ENCODE measurements around the gene TFDP1. TPM values are rescaled to one million over a fixed set of nuclear protein-coding genes. Genes with fewer than 3 reads are reported as not detected.

TFDP1 gene
- polyA plus RNA-seq, 3 donors = 30.3 to 54.0 (median 37.6) TPM

- no peak for DNase-seq
- no peaks in the 10 kb centered on the region for H4K20me1 ChIP-seq (ENCODE audit: insufficient read depth, low read length)
- H3K27me3 ChIP-seq (ENCODE audit: control insufficient read depth in 2 of 2, insufficient read depth in 2 of 2, low read length in 2 of 2) = no peaks in the 10 kb centered on the region
- H3K27ac ChIP-seq (ENCODE audit: low read depth in 1 of 2, low read length in 2 of 2) = no peak overlapping the region
- no peaks in the 10 kb centered on the region for H3K4me1 ChIP-seq (ENCODE audit: control insufficient read depth in 1 of 2, insufficient read depth in 2 of 2, low read length in 2 of 2)
- 95% methylated on average over 14 of the region's 17 CpGs for WGBS (ENCODE audit: insufficient coverage)
- Mint-ChIP-seq H3K4me3 (no peak overlapping the region), H3K4me1 (peaks cover 7% of the 10 kb centered on the region), H3K9me3 (peaks cover 16 to 36% (median 32%) of the 10 kb centered on the region in 7 donors), H3K27ac (peak overlapping the region in 2 of 7 donors; percentile 22 to 33), H3K27me3 (ENCODE audit: low read depth in 3 of 3) (peaks cover 5 to 13% (median 13%) of the 10 kb centered on the region in 3 donors), H3K36me3 (no peaks in the 10 kb centered on the region)
- no peak overlapping the region for H3K4me2 ChIP-seq (replicated peaks; ENCODE audit: extremely low read depth, low read length, poor library complexity, severe bottlenecking)
- H3K4me3 ChIP-seq (replicated peaks in 1 of 3; ENCODE audit: low read depth in 2 of 3, low read length in 3 of 3) = no peak overlapping the region
- H3K79me2 ChIP-seq (ENCODE audit: insufficient read depth, low read length) = no peaks in the 10 kb centered on the region
- H3K36me3 ChIP-seq (replicated peaks in 1 of 2; ENCODE audit: control insufficient read depth in 1 of 2, insufficient read depth in 2 of 2, low read length in 2 of 2) = no peaks in the 10 kb centered on the region
- intact Hi-C loops (cut with micrococcal nuclease) = no loop called here
- H3K9me3 ChIP-seq (replicated peaks in 1 of 2; ENCODE audit: control insufficient read depth in 1 of 2, insufficient read depth in 1 of 2, low read length in 2 of 2) = peaks cover 20 to 21% of the 10 kb centered on the region in 2 donors
- no peak overlapping the region for H2AFZ ChIP-seq (ENCODE audit: insufficient read depth, low read depth, low read length, poor library complexity, severe bottlenecking)
- H3K9ac ChIP-seq (ENCODE audit: insufficient read depth, low read length, poor library complexity, severe bottlenecking) = no peak overlapping the region
- TF ChIP-seq CTCF (IDR thresholded peaks at IDR 0.05) = no peak
Measured at GRCh38 chr13:113649212-113649611, 64.7 kb downstream of the TFDP1 start.

GRCh38 chr13:113650275-113650674 lies 65.7 kb downstream of the TFDP1 start:
- no peaks in the 10 kb centered on the region for H3K4me1 ChIP-seq (ENCODE audit: control insufficient read depth in 1 of 2, insufficient read depth in 2 of 2, low read length in 2 of 2)
- intact Hi-C loops (cut with micrococcal nuclease) = no loop called here
- Mint-ChIP-seq H3K4me1 (peaks cover 7% of the 10 kb centered on the region), H3K27ac (no peak overlapping the region), H3K36me3 (no peaks in the 10 kb centered on the region), H3K9me3 (peaks cover 13 to 28% (median 25%) of the 10 kb centered on the region in 7 donors), H3K27me3 (ENCODE audit: low read depth in 3 of 3) (peaks cover 7 to 13% (median 13%) of the 10 kb centered on the region in 3 donors), H3K4me3 (no peak overlapping the region)
- WGBS (ENCODE audit: insufficient coverage) = 87% methylated on average over 11 of the region's 15 CpGs
- no peak overlapping the region for H3K9ac ChIP-seq (ENCODE audit: insufficient read depth, low read length, poor library complexity, severe bottlenecking)
- no peak overlapping the region for H3K27ac ChIP-seq (ENCODE audit: low read depth in 1 of 2, low read length in 2 of 2)
- DNase-seq = no peak
- H2AFZ ChIP-seq (ENCODE audit: insufficient read depth, low read depth, low read length, poor library complexity, severe bottlenecking) = no peak overlapping the region
- no peak for TF ChIP-seq CTCF (IDR thresholded peaks at IDR 0.05)
- no peak overlapping the region for H3K4me3 ChIP-seq (replicated peaks in 1 of 3; ENCODE audit: low read depth in 2 of 3, low read length in 3 of 3)
- no peaks in the 10 kb centered on the region for H3K27me3 ChIP-seq (ENCODE audit: control insufficient read depth in 2 of 2, insufficient read depth in 2 of 2, low read length in 2 of 2)
- H3K36me3 ChIP-seq (replicated peaks in 1 of 2; ENCODE audit: control insufficient read depth in 1 of 2, insufficient read depth in 2 of 2, low read length in 2 of 2) = no peaks in the 10 kb centered on the region
- H3K9me3 ChIP-seq (replicated peaks in 1 of 2; ENCODE audit: control insufficient read depth in 1 of 2, insufficient read depth in 1 of 2, low read length in 2 of 2) = peaks cover 10 to 17% of the 10 kb centered on the region in 2 donors
- no peaks in the 10 kb centered on the region for H3K79me2 ChIP-seq (ENCODE audit: insufficient read depth, low read length)
- no peaks in the 10 kb centered on the region for H4K20me1 ChIP-seq (ENCODE audit: insufficient read depth, low read length)
- H3K4me2 ChIP-seq (replicated peaks; ENCODE audit: extremely low read depth, low read length, poor library complexity, severe bottlenecking) = no peak overlapping the region

Data from CD14-positive monocyte (primary cell).